Stimulated activated naive B cell treated with anti-CD40 and anti-IgM and Interleukin-4, amounts not matched to agents 10 μg/mL and 1 μg/mL and 100 μg/mL, for 72 hours (primary cell): Measurements from ENCODE around the gene ACOT13.
A peak's percentile ranks its signal among the peaks of the same experiment; 100 is the strongest.
"Not testable (repeated sequence)": the region's sequence is repeated elsewhere in the genome, so short reads cannot be mapped to it uniquely, and the experiment has no call there.

ENCODE experiments used
- ATAC-seq, 2 donors: fragments of 150-1000 bp; cut with Tn5 transposase; replicated peaks; 2 replicates each; pipeline ENCODE4 v1.10.0; 2021; ENCODE audit warnings: moderate library complexity in 1 of 2
- DNase-seq: peaks from one replicate; pipeline ENCODE4 v3.0.0; 2021
- H3K27ac Mint-ChIP-seq: one replicate; pipeline ENCODE4 v1.8.0; 2022; ENCODE audit warnings: mild to moderate bottlenecking, mixed read lengths
- H3K27me3 Mint-ChIP-seq, 2 donors: one replicate each; pipeline ENCODE4 v1.8.0; 2022; ENCODE audit warnings: mixed read lengths in 2 of 2
- H3K36me3 Mint-ChIP-seq, 2 donors: one replicate each; pipeline ENCODE4 v1.8.0; 2022; ENCODE audit warnings: mixed read lengths in 2 of 2, mild to moderate bottlenecking in 1 of 2
- H3K4me1 Mint-ChIP-seq, 2 donors: one replicate each; pipeline ENCODE4 v1.8.0; 2022; ENCODE audit warnings: mixed read lengths in 2 of 2, mild to moderate bottlenecking in 1 of 2
- H3K4me3 Mint-ChIP-seq, 2 donors: one replicate each; pipeline ENCODE4 v1.8.0; 2022; ENCODE audit warnings: mild to moderate bottlenecking in 2 of 2, mixed read lengths in 2 of 2, moderate library complexity in 1 of 2
- H3K9me3 Mint-ChIP-seq, 2 donors: one replicate each; pipeline ENCODE4 v1.8.0; 2022; ENCODE audit warnings: mixed read lengths in 2 of 2, mild to moderate bottlenecking in 1 of 2

The ACOT13 gene

GRCh38 chr6:24691550-24691949 is 24.7 kb downstream of the ACOT13 start:
- H3K36me3 Mint-ChIP-seq: peaks cover 11 to 13% of the 10 kb centered on the region in 2 donors
- DNase-seq: no peak
- no peak overlapping the region for H3K27ac Mint-ChIP-seq
- H3K4me1 Mint-ChIP-seq: peaks cover 4 to 12% of the 10 kb centered on the region in 2 donors
- H3K9me3 Mint-ChIP-seq: no peaks in the 10 kb centered on the region
- no peaks in the 10 kb centered on the region for H3K27me3 Mint-ChIP-seq
- ATAC-seq: no peak
- no peak overlapping the region for H3K4me3 Mint-ChIP-seq

- Mint-ChIP-seq H3K27me3 (no peaks in the 10 kb centered on the region), H3K27ac (no peak overlapping the region), H3K9me3 (no peaks in the 10 kb centered on the region), H3K4me3 (no peak overlapping the region), H3K4me1 (peaks cover 4 to 12% of the 10 kb centered on the region in 2 donors), H3K36me3 (peaks cover 11 to 13% of the 10 kb centered on the region in 2 donors)
- no peak for DNase-seq
- no peak for ATAC-seq
Measured at GRCh38 chr6:24692003-24692402, 25.1 kb downstream of the ACOT13 start.

- Mint-ChIP-seq H3K27me3 (no peaks in the 10 kb centered on the region), H3K4me3 (no peak overlapping the region), H3K4me1 (peaks cover 4 to 12% of the 10 kb centered on the region in 2 donors), H3K27ac (no peak overlapping the region), H3K9me3 (no peaks in the 10 kb centered on the region), H3K36me3 (peaks cover 8% of the 10 kb centered on the region in 2 donors)
- ATAC-seq (no peak), DNase-seq (no peak)
Measured at GRCh38 chr6:24692415-24692814, 25.5 kb downstream of the ACOT13 start.

GRCh38 chr6:24692848-24693592 is 26.1 kb downstream of the ACOT13 start:
- no peaks in the 10 kb centered on the region for H3K9me3 Mint-ChIP-seq
- no peak overlapping the region for H3K27ac Mint-ChIP-seq
- H3K4me3 Mint-ChIP-seq: no peak overlapping the region
- ATAC-seq (no peak), DNase-seq (no peak)
- peaks cover 10% of the 10 kb centered on the region in 2 donors for H3K36me3 Mint-ChIP-seq
- H3K27me3 Mint-ChIP-seq: no peaks in the 10 kb centered on the region
- peaks cover 4 to 12% of the 10 kb centered on the region in 2 donors for H3K4me1 Mint-ChIP-seq

GRCh38 chr6:24694198-24694597 is 27.3 kb downstream of the ACOT13 start:
- ATAC-seq: no peak
- Mint-ChIP-seq H3K9me3 (no peaks in the 10 kb centered on the region), H3K27ac (no peak overlapping the region), H3K4me3 (no peak overlapping the region), H3K36me3 (peaks cover 13 to 18% of the 10 kb centered on the region in 2 donors), H3K4me1 (peaks cover 4 to 12% of the 10 kb centered on the region in 2 donors), H3K27me3 (no peaks in the 10 kb centered on the region)
- DNase-seq: no peak

- peaks cover 12 to 19% of the 10 kb centered on the region in 2 donors for H3K36me3 Mint-ChIP-seq
- H3K27me3 Mint-ChIP-seq, DNase-seq, H3K4me3 Mint-ChIP-seq, H3K9me3 Mint-ChIP-seq: not testable (repeated sequence)
- peak overlapping the region; percentile 67 for H3K27ac Mint-ChIP-seq
- peaks cover 4 to 12% of the 10 kb centered on the region in 2 donors for H3K4me1 Mint-ChIP-seq
- peak; percentile 80 to 82 for ATAC-seq
Measured at GRCh38 chr6:24695635-24696034, 28.8 kb downstream of the ACOT13 start.

GRCh38 chr6:24696097-24696496 is 29.2 kb downstream of the ACOT13 start:
- DNase-seq (no peak), ATAC-seq (peak in 1 of 2 donors; percentile 44)
- H3K27ac Mint-ChIP-seq: no peak overlapping the region
- H3K4me3 Mint-ChIP-seq: no peak overlapping the region
- H3K27me3 Mint-ChIP-seq: no peaks in the 10 kb centered on the region
- peaks cover 14 to 23% of the 10 kb centered on the region in 2 donors for H3K36me3 Mint-ChIP-seq
- H3K4me1 Mint-ChIP-seq: peaks cover 6 to 16% of the 10 kb centered on the region in 2 donors
- no peaks in the 10 kb centered on the region for H3K9me3 Mint-ChIP-seq

- Mint-ChIP-seq H3K27me3 (no peaks in the 10 kb centered on the region), H3K4me3 (no peak overlapping the region), H3K36me3 (peaks cover 21 to 44% of the 10 kb centered on the region in 2 donors), H3K27ac (no peak overlapping the region), H3K9me3 (no peaks in the 10 kb centered on the region), H3K4me1 (peaks cover 26 to 45% of the 10 kb centered on the region in 2 donors)
- ATAC-seq (no peak), DNase-seq (no peak)
Measured at GRCh38 chr6:24699521-24700359, 32.9 kb downstream of the ACOT13 start.

GRCh38 chr6:24702720-24703282 is 35.9 kb downstream of the ACOT13 start:
- peaks cover 29 to 58% of the 10 kb centered on the region in 2 donors for H3K36me3 Mint-ChIP-seq
- ATAC-seq (peak; percentile 33 to 36), DNase-seq (no peak)
- H3K27me3 Mint-ChIP-seq: no peaks in the 10 kb centered on the region
- peak overlapping the region in 1 of 2 donors; percentile 25 for H3K4me3 Mint-ChIP-seq
- H3K27ac Mint-ChIP-seq: peak overlapping the region; percentile 72
- no peaks in the 10 kb centered on the region for H3K9me3 Mint-ChIP-seq
- H3K4me1 Mint-ChIP-seq: peaks cover 24 to 39% of the 10 kb centered on the region in 2 donors

- Mint-ChIP-seq H3K27ac (no peak overlapping the region), H3K27me3 (no peaks in the 10 kb centered on the region), H3K36me3 (peaks cover 31 to 55% of the 10 kb centered on the region in 2 donors), H3K4me3 (no peak overlapping the region), H3K9me3 (no peaks in the 10 kb centered on the region), H3K4me1 (peaks cover 24 to 43% of the 10 kb centered on the region in 2 donors)
- DNase-seq (no peak), ATAC-seq (no peak)
Measured at GRCh38 chr6:24704468-24704867, 37.6 kb downstream of the ACOT13 start.

GRCh38 chr6:24708612-24709011 is 41.7 kb downstream of the ACOT13 start:
- Mint-ChIP-seq H3K27me3 (no peaks in the 10 kb centered on the region), H3K36me3 (peaks cover 46 to 58% of the 10 kb centered on the region in 2 donors), H3K4me3 (no peak overlapping the region), H3K4me1 (peaks cover 18 to 42% of the 10 kb centered on the region in 2 donors), H3K9me3 (no peaks in the 10 kb centered on the region), H3K27ac (peak overlapping the region; percentile 14)
- ATAC-seq: no peak
- DNase-seq: no peak

- Mint-ChIP-seq H3K36me3 (peaks cover 41 to 52% of the 10 kb centered on the region in 2 donors), H3K4me1 (peaks cover 13 to 42% of the 10 kb centered on the region in 2 donors), H3K9me3 (no peaks in the 10 kb centered on the region), H3K4me3 (no peak overlapping the region), H3K27me3 (no peaks in the 10 kb centered on the region), H3K27ac (peak overlapping the region; percentile 20)
- no peak for DNase-seq
- ATAC-seq: no peak
Measured at GRCh38 chr6:24709014-24709711, 42.3 kb downstream of the ACOT13 start.

GRCh38 chr6:24710519-24711303 is 43.8 kb downstream of the ACOT13 start:
- Mint-ChIP-seq H3K36me3 (peaks cover 40 to 52% of the 10 kb centered on the region in 2 donors), H3K9me3 (no peaks in the 10 kb centered on the region), H3K27me3 (no peaks in the 10 kb centered on the region), H3K4me3 (peak overlapping the region in 1 of 2 donors; percentile 12), H3K27ac (peak overlapping the region; percentile 59), H3K4me1 (peaks cover 12 to 53% of the 10 kb centered on the region in 2 donors)
- ATAC-seq (no peak), DNase-seq (no peak)
